Testis (tissue), 3 donors: ENCODE data around the gene WDR6. TPM values are rescaled to one million over a fixed set of nuclear protein-coding genes. Genes with fewer than 3 reads are reported as not detected.
A peak's percentile ranks its signal among the peaks of the same experiment; 100 is the strongest.

ENCODE experiments used
- DNase-seq: peaks from one replicate; pipeline ENCODE4 v3.0.0-alpha.2; 2019
- H3K27ac ChIP-seq, 2 donors: fragments of 200-600 bp; sonication (generic); one replicate each; pipeline ENCODE4 v1.5.1; 2019
- H3K27me3 ChIP-seq: fragments of 200-600 bp; sonication (generic); one replicate; pipeline ENCODE4 v1.5.1; 2019
- H3K36me3 ChIP-seq: fragments of 200-600 bp; sonication (generic); one replicate; pipeline ENCODE4 v1.5.1; 2017; ENCODE audit warnings: low read depth; ENCODE audit errors: missing control alignments
- H3K4me1 ChIP-seq: fragments of 200-600 bp; sonication (generic); one replicate; pipeline ENCODE4 v1.5.1; 2019
- H3K4me3 ChIP-seq, 2 donors: fragments of 200-600 bp; sonication (generic); one replicate each; pipeline ENCODE4 v1.5.1; 2017 to 2019
- H3K9me3 ChIP-seq: fragments of 200-600 bp; sonication (generic); one replicate; pipeline ENCODE4 v1.5.1; 2017
- POLR2A ChIP-seq: fragments of 450-650 bp; IDR thresholded peaks from one replicate; pipeline ENCODE4 v1.6.1; 2017; ENCODE audit warnings: antibody characterized with exemption, mild to moderate bottlenecking, moderate library complexity
- WGBS, 2 donors: methylation state at CpG; one replicate each; pipeline ENCODE4 v1.1.5; 2018; 5-methylcytosine and 5-hydroxymethylcytosine counted together
- intact Hi-C: fragments of 100-400 bp; cut with DNase I; formaldehyde crosslinking; loops from one replicate; pipeline ENCODE4 v1.15.1; 2023; ENCODE audit warnings: low total_unique reads
- polyA plus RNA-seq: library from polyadenylated mRNA; stranded (reverse); fragments of 350-450 nt; fragmentation: Illumina TruSeq; extraction: RNeasy Lipid Tissue Mini Kit (QIAGEN cat#74804); gene quantifications from one replicate; pipeline ENCODE4 v1.2.3, GENCODE V29; 2014; ENCODE audit warnings: low read depth, low replicate concordance; ENCODE audit not compliant: insufficient read depth
- total RNA-seq, 2 donors: library from RNA; depleted of rRNA; stranded (reverse); fragments of >200 nt; gene quantifications; one replicate each; pipeline ENCODE4 v1.2.3, GENCODE V29; 2016
- TF ChIP-seq, protein P1 (sequence below), 3 experiments: fragments of 450-650 bp in 2 of 3; fragments of 200-600 bp in 1 of 3; sonication (generic) in 1 of 3; IDR thresholded peaks; one replicate each; pipeline ENCODE4 v1.5.1; 2016 to 2019; ENCODE audit warnings: antibody characterized with exemption in 3 of 3, mild to moderate bottlenecking in 2 of 3, moderate library complexity in 1 of 3

The WDR6 gene
- total and polyA plus RNA-seq, 3 donors from 2014 or later, result 92.0 to 172 (median 171) TPM

DNA sequence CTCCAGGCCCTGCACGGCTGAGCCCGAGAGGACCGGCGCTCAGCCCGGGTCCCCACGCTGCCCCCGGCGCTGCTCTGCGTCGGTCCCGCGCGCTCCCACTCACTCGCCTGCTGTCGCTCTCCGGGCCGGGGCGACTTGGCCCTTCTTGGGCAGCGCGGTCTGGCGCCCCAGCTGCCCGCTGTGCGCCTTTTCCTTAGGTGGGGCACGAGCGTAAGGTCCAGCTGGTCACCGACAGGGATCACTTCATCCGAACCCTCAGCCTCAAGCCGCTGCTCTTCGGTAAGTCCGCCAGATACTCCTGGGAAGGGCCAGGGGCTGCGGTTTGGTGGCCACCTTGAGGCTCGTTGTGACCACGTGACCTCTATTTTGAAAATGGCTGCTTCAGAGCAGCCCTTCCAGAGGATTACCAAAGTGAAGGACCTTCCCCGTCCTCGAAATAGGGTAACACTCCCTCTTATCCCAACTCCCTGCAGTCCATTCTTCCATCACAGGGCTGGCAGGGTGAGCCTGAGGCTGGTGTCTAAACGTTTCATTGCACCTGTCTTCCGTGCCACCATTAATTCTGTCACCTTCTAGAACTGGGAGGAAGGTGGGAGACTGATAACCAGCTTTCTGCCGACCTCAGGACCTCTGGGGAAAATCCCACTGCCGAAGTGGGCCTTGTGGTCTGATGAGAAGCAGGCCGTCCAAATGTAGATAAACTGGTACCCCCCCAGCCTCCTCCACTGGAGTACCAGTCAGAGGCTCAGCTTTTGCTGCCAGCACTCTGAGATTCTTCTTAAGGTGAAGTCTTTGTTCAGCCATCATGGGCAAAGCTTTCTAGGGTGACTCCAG, 16.3 kb upstream of the WDR6 start:
- Histone ChIP-seq H3K36me3 (no peaks in the 10 kb centered on the region), H3K9me3 (no peaks in the 10 kb centered on the region), H3K27me3 (no peaks in the 10 kb centered on the region), H3K4me3 (peak overlapping the region; percentile 85 to 92), H3K4me1 (peaks cover 21% of the 10 kb centered on the region), H3K27ac (peak overlapping the region; percentile 68 to 81)
- TF ChIP-seq, protein P1, sequence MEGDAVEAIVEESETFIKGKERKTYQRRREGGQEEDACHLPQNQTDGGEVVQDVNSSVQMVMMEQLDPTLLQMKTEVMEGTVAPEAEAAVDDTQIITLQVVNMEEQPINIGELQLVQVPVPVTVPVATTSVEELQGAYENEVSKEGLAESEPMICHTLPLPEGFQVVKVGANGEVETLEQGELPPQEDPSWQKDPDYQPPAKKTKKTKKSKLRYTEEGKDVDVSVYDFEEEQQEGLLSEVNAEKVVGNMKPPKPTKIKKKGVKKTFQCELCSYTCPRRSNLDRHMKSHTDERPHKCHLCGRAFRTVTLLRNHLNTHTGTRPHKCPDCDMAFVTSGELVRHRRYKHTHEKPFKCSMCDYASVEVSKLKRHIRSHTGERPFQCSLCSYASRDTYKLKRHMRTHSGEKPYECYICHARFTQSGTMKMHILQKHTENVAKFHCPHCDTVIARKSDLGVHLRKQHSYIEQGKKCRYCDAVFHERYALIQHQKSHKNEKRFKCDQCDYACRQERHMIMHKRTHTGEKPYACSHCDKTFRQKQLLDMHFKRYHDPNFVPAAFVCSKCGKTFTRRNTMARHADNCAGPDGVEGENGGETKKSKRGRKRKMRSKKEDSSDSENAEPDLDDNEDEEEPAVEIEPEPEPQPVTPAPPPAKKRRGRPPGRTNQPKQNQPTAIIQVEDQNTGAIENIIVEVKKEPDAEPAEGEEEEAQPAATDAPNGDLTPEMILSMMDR (IDR thresholded peaks at IDR 0.05), result no peak
- no peak for TF ChIP-seq POLR2A
- peak; percentile 69 for DNase-seq
- WGBS, 2 donors, result 3 to 20% methylated on average over 9 to 39 of the region's 40 CpGs
- intact Hi-C loops, result no loop called here

DNA sequence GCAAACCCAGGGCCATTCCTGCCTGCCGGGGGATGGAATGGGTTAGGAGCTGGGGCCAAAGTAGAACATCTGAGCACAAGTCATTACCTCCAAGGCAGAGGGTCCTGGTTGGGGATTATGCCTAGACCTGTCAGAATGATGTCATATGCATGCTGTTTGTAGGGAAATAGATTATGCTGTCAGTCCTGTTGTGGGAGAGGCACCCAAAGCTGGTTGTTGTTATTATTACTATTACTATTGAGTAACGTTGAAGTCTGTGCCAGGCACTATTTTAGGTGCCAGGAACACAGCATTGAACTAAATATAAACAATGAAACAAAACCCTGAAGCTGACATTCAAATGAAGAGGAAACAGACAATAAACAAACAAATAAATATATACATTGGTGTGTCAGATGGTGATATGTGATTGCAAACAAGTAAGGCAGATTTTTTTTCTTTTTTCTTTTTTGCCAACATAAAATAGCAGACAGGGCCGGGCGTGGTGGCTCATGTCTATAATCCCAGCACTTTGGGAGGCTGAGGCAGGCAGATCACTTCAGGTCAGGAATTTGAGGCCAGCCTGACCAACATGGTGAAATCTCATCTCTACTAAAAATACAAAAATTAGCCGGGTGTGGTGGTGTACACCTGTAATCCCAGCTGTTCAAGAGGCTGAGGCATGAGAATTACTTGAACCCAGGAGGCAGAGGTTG, 15.2 kb upstream of the WDR6 start:
- TF ChIP-seq, protein P1 (IDR thresholded peaks at IDR 0.05), result no peak
- no peak for TF ChIP-seq POLR2A
- H3K27me3 ChIP-seq, result no peaks in the 10 kb centered on the region
- WGBS, 2 donors, result 78 to 82% methylated on average over 5 of the region's 5 CpGs
- H3K4me1 ChIP-seq, result peaks cover 21% of the 10 kb centered on the region
- DNase-seq, result no peak
- no peaks in the 10 kb centered on the region for H3K36me3 ChIP-seq
- intact Hi-C loops, result no loop called here
- H3K27ac ChIP-seq, result no peak overlapping the region
- no peak overlapping the region for H3K4me3 ChIP-seq
- H3K9me3 ChIP-seq, result no peaks in the 10 kb centered on the region

- intact Hi-C loops, result no loop called here
- Histone ChIP-seq H3K4me3 (no peak overlapping the region), H3K4me1 (peaks cover 20% of the 10 kb centered on the region), H3K27ac (no peak overlapping the region), H3K27me3 (no peaks in the 10 kb centered on the region), H3K9me3 (no peaks in the 10 kb centered on the region), H3K36me3 (no peaks in the 10 kb centered on the region)
- TF ChIP-seq, protein P1 (IDR thresholded peaks at IDR 0.05), result no peak
- TF ChIP-seq POLR2A, result no peak
- no peak for DNase-seq
Observed at GRCh38 chr3:48993834-48994233, 13.4 kb upstream of the WDR6 start.

DNA sequence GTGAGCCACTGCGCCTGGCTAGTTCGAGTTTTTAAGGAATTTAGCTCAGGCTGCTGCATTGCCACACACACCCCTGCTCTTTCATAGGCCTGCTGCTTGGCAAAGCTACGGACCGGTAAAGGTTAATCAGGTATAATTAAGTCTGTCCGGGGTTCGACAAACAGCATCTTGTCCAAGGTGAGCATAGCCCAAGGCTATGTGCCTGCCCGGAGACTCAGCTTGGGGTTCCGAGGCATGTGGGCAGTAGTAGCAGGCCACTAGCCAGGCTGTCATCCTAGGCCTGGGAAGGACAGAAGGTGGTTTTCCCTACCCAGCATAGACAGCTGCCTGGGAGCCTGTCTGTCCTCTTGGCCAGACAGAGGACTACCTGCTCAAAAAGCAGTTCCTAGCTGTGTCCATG, 10.6 kb upstream of the WDR6 start:
- H3K4me3 ChIP-seq, result no peak overlapping the region
- no peaks in the 10 kb centered on the region for H3K36me3 ChIP-seq
- no peaks in the 10 kb centered on the region for H3K9me3 ChIP-seq
- TF ChIP-seq, protein P1 (IDR thresholded peaks at IDR 0.05), result no peak
- no peak for TF ChIP-seq POLR2A
- H3K27ac ChIP-seq, result no peak overlapping the region
- intact Hi-C loops, result no loop called here
- WGBS, 2 donors, result 92 to 94% methylated on average over 6 to 8 of the region's 8 CpGs
- H3K4me1 ChIP-seq, result peaks cover 5% of the 10 kb centered on the region
- DNase-seq, result no peak
- H3K27me3 ChIP-seq, result no peaks in the 10 kb centered on the region
